ENCODE measurements around the gene NKX2-4.

The NKX2-4 gene

DNA sequence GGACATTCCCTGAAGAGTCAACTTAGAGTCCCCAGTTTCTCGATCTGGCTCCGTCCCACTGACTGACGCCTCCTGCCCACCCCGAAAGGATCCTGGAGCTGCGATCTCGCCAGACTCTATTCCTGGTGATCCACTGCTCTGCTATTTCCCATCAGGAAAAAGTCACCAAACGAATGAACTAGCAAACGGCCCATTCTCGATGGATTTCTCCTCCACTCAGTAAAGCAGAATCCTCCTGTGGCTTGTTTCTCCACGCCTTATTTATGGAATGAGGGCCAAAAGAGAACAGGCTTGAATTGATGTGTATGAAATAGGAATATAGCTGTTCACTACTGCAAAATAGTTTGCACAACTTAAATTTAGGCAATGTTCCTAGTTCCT lies 5.4 kb downstream of the NKX2-4 start:
- H3K27me3 ChIP-seq (ENCODE audit: control insufficient read depth, insufficient read depth, low read length), result peaks cover 85% of the 10 kb centered on the region
- peak overlapping the region; percentile 15 for H3K4me3 ChIP-seq (ENCODE audit: low read length)
- no peak overlapping the region for H3K9ac ChIP-seq (ENCODE audit: low read length)
- no peak overlapping the region for H3K27ac ChIP-seq (ENCODE audit: low read length)
- peaks cover 5% of the 10 kb centered on the region for H3K4me1 ChIP-seq (ENCODE audit: control insufficient read depth, low read depth, low read length)
- H3K36me3 ChIP-seq (ENCODE audit: control insufficient read depth, low read depth, low read length), result peaks cover 21% of the 10 kb centered on the region
- no peaks in the 10 kb centered on the region for H3K9me3 ChIP-seq (ENCODE audit: control insufficient read depth, low read depth, low read length)

DNA sequence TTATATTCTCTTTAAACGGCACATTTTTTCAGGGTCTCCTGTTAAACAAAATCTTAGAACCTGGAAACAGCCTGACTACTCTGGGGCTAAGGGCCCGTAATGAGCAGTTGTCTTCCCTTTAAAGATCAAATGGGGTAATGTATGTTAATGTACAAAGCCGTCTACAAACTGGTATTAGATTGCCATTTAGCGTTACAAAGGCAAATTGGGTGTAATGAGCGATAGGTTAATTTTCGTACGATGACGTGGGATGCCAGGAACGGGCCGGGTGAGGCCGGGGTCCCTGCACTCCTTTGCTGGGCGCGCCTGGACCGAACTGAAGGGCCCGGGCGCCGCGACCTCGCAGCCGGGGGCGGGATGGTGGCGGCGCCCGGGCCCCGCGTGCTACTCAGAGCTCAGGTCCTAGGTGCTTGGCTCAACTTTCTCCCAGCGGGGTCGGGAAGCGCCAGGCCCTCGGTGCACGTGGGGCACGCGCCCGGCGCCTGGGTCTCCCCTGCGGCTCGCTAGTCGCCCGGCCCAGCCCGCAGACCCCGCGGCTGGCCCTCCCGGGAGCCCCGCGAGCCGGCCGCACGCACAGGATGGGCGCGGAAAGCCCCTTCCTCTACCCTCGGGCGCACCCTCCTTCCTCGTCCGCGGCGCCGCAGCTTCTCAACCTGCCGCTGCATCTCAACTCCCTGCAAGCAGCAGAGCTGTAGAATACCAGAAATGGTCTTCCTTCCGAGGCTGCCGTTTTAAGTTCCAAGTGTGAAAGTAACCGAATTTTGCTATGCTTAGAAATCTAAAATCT lies 5.9 kb downstream of the NKX2-4 start:
- no peak overlapping the region for H3K9ac ChIP-seq (ENCODE audit: low read length)
- no peak overlapping the region for H3K27ac ChIP-seq (ENCODE audit: low read length)
- H3K36me3 ChIP-seq (ENCODE audit: control insufficient read depth, low read depth, low read length), result peaks cover 27% of the 10 kb centered on the region
- H3K4me3 ChIP-seq (ENCODE audit: low read length), result peak overlapping the region; percentile 15
- H3K27me3 ChIP-seq (ENCODE audit: control insufficient read depth, insufficient read depth, low read length), result peaks cover 79% of the 10 kb centered on the region
- H3K9me3 ChIP-seq (ENCODE audit: control insufficient read depth, low read depth, low read length), result no peaks in the 10 kb centered on the region
- H3K4me1 ChIP-seq (ENCODE audit: control insufficient read depth, low read depth, low read length), result peaks cover 5% of the 10 kb centered on the region

DNA sequence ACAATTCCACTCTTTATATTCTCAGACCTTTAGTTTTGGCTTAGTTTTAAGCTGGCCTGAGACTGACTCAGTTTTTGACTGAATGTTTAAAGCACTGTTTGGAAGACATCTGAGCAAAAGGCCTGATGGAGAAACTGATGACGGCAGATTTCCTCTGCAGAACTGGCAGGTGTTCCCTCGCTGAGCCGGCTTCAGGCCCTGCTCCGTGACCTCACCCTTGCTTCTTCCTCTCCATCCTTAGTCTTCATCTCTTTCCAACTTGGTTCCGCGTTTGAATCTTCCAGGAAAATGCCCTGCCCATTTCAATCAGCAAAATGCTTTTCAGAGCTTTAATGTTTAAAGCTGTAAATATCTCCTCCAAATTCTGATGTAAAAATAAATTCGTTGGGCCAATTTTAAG lies 6.6 kb downstream of the NKX2-4 start:
- no peak overlapping the region for H3K9ac ChIP-seq (ENCODE audit: low read length)
- no peak overlapping the region for H3K27ac ChIP-seq (ENCODE audit: low read length)
- H3K4me3 ChIP-seq (ENCODE audit: low read length), result peak overlapping the region; percentile 15

DNA sequence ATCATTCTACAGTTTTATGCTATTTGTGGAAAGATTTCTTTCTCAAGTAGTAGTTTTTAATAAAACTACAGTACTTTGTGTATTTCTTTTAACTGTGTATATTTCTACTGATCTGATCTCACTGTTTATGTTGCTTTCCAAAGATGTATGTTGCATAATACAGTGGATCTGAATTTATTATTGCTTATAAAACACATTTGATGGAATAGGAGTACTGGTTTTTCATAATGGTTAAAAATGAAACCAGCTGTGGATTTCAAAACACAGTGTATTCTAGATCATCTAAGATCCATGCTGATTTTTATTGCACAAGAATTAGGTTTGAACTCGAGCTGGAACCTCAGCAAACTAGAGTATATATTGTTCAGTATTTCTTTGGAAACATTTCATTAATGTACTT lies 8.0 kb downstream of the NKX2-4 start:
- no peak overlapping the region for H3K9ac ChIP-seq (ENCODE audit: low read length)
- H3K27me3 ChIP-seq (ENCODE audit: control insufficient read depth, insufficient read depth, low read length), result peaks cover 59% of the 10 kb centered on the region
- H3K9me3 ChIP-seq (ENCODE audit: control insufficient read depth, low read depth, low read length), result no peaks in the 10 kb centered on the region

More for the DNA sequence above, 6.6 kb downstream of the NKX2-4 start:
- H3K4me1 ChIP-seq (ENCODE audit: control insufficient read depth, low read depth, low read length), result peaks cover 5% of the 10 kb centered on the region
- no peaks in the 10 kb centered on the region for H3K9me3 ChIP-seq (ENCODE audit: control insufficient read depth, low read depth, low read length)
- H3K36me3 ChIP-seq (ENCODE audit: control insufficient read depth, low read depth, low read length), result peaks cover 33% of the 10 kb centered on the region
- peaks cover 73% of the 10 kb centered on the region for H3K27me3 ChIP-seq (ENCODE audit: control insufficient read depth, insufficient read depth, low read length)

DNA sequence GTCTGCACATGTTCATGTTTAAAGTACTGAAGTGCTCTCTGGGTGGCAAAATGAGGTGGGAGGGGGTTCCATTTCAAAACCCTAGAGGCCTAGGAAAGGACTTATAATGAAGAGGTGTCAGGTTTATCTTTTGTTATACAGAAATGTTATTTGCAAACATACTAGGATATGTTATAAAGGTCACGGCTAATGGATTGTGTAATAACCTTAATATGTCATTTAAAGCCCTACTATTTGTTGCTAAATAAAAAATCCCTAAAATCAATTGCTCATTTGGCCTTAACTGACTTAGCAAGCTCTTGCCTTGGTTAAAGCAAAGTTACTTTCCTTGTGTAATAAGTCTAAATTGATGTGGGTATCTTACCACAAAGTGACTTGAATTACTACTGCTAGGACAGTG lies 8.8 kb downstream of the NKX2-4 start:
- no peak overlapping the region for H3K27ac ChIP-seq (ENCODE audit: low read length)
- H3K27me3 ChIP-seq (ENCODE audit: control insufficient read depth, insufficient read depth, low read length), result peaks cover 51% of the 10 kb centered on the region
- H3K4me3 ChIP-seq (ENCODE audit: low read length), result no peak overlapping the region
- H3K9me3 ChIP-seq (ENCODE audit: control insufficient read depth, low read depth, low read length), result no peaks in the 10 kb centered on the region
- H3K4me1 ChIP-seq (ENCODE audit: control insufficient read depth, low read depth, low read length), result peaks cover 5% of the 10 kb centered on the region
- peaks cover 48% of the 10 kb centered on the region for H3K36me3 ChIP-seq (ENCODE audit: control insufficient read depth, low read depth, low read length)
- H3K9ac ChIP-seq (ENCODE audit: low read length), result no peak overlapping the region

More for the DNA sequence above, 8.0 kb downstream of the NKX2-4 start:
- Histone ChIP-seq H3K4me3 (ENCODE audit: low read length) (no peak overlapping the region), H3K27ac (ENCODE audit: low read length) (no peak overlapping the region), H3K4me1 (ENCODE audit: control insufficient read depth, low read depth, low read length) (peaks cover 5% of the 10 kb centered on the region), H3K36me3 (ENCODE audit: control insufficient read depth, low read depth, low read length) (peaks cover 42% of the 10 kb centered on the region)

DNA sequence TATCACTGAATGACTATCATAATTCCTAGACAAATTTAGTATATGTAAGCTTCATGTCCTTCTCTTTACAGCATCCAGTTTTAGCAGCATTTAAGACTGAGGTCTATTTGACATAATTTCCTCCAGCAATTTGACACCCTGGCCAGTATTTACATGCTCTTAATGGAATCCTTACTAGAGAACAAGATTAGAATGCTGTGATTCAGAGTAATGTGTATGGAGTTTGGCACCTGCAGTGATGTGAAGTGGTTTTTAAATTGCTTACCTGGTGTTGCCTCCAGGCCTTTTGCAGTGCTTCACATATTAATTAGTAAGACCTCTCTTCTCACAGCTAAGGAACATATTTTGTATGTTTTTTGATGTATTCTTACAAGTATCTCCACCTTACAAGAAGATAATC lies 9.8 kb downstream of the NKX2-4 start:
- Histone ChIP-seq H3K4me3 (ENCODE audit: low read length) (no peak overlapping the region), H3K9ac (ENCODE audit: low read length) (no peak overlapping the region), H3K9me3 (ENCODE audit: control insufficient read depth, low read depth, low read length) (no peaks in the 10 kb centered on the region), H3K36me3 (ENCODE audit: control insufficient read depth, low read depth, low read length) (peaks cover 58% of the 10 kb centered on the region), H3K27me3 (ENCODE audit: control insufficient read depth, insufficient read depth, low read length) (peaks cover 40% of the 10 kb centered on the region), H3K4me1 (ENCODE audit: control insufficient read depth, low read depth, low read length) (peaks cover 5% of the 10 kb centered on the region), H3K27ac (ENCODE audit: low read length) (no peak overlapping the region)

DNA sequence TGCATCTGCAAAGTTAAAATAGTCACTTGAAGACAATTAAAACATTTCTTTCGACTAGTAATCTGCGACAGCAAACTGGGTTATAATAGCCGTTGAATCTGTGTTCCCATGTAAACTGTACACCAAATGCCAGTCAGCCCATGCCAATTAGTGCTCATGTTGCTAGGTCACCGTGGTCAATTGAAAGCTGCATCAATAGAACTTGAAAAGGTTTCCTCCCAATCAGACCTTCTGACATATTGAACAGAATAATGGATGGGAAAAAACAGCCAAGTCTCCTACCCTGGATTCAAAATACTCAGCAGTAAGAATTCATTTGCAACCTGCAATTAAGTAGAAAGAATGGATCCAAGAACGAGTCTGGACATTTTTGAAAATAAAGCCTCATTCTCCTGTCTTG lies 11.2 kb downstream of the NKX2-4 start:
- no peaks in the 10 kb centered on the region for H3K4me1 ChIP-seq (ENCODE audit: control insufficient read depth, low read depth, low read length)
- no peak overlapping the region for H3K4me3 ChIP-seq (ENCODE audit: low read length)
- H3K27ac ChIP-seq (ENCODE audit: low read length), result no peak overlapping the region
- H3K9ac ChIP-seq (ENCODE audit: low read length), result no peak overlapping the region
- H3K36me3 ChIP-seq (ENCODE audit: control insufficient read depth, low read depth, low read length), result peaks cover 71% of the 10 kb centered on the region
- peaks cover 26% of the 10 kb centered on the region for H3K27me3 ChIP-seq (ENCODE audit: control insufficient read depth, insufficient read depth, low read length)
- H3K9me3 ChIP-seq (ENCODE audit: control insufficient read depth, low read depth, low read length), result no peaks in the 10 kb centered on the region

DNA sequence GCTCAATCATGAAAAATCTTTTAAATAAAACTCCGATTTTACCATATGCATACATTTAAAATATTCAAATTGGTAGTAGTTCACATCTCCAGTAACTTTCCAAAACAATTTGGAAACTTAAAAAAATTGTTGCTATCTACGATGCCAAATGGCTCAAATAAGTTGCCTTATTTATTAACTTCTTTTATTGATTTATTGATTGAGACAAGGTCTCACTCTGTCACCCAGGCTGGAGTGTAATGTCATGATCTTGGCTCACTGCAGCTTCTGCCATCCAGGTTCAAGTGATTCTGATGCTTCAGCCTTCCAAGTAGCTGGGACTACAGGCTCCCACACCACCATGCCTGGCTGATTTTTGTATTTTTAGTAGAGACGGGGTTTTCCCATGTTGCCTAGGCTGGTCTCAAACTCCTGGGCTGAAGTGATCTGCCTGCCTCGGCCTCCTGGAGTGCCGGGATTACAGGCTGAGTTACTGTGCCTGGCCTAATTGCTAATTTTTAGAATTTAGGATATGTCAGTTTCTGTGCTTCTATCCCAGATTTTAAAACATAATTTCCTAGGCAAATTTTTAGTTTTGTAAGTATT lies 12.9 kb downstream of the NKX2-4 start:
- peaks cover 10% of the 10 kb centered on the region for H3K27me3 ChIP-seq (ENCODE audit: control insufficient read depth, insufficient read depth, low read length)
- peaks cover 79% of the 10 kb centered on the region for H3K36me3 ChIP-seq (ENCODE audit: control insufficient read depth, low read depth, low read length)
- no peak overlapping the region for H3K27ac ChIP-seq (ENCODE audit: low read length)
- H3K4me1 ChIP-seq (ENCODE audit: control insufficient read depth, low read depth, low read length), result no peaks in the 10 kb centered on the region
- no peak overlapping the region for H3K4me3 ChIP-seq (ENCODE audit: low read length)
- H3K9ac ChIP-seq (ENCODE audit: low read length), result no peak overlapping the region
- H3K9me3 ChIP-seq (ENCODE audit: control insufficient read depth, low read depth, low read length), result no peaks in the 10 kb centered on the region

DNA sequence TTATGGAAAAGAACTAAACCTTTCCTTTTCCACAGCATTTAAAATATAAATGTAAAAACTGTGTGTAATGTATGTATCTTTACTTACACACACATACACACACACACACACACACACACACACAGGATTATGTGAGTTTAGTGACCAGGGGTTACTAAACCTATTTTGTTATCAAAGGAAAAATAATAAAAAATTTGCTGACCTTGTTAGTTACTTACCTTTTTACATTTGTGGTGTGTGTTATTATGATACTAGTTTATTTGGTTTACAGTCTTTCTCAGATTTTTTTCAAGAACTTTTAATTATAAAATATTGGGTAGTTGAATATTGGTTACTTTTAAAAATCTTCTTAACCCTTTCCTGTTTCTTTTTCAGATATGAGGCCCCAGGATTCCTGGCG lies 15.7 kb downstream of the NKX2-4 start:
- no peaks in the 10 kb centered on the region for H3K27me3 ChIP-seq (ENCODE audit: control insufficient read depth, insufficient read depth, low read length)
- peaks cover 63% of the 10 kb centered on the region for H3K36me3 ChIP-seq (ENCODE audit: control insufficient read depth, low read depth, low read length)
- H3K27ac ChIP-seq (ENCODE audit: low read length), result no peak overlapping the region
- H3K4me1 ChIP-seq (ENCODE audit: control insufficient read depth, low read depth, low read length), result no peaks in the 10 kb centered on the region
- no peak overlapping the region for H3K9ac ChIP-seq (ENCODE audit: low read length)
- H3K9me3 ChIP-seq (ENCODE audit: control insufficient read depth, low read depth, low read length), result no peaks in the 10 kb centered on the region
- no peak overlapping the region for H3K4me3 ChIP-seq (ENCODE audit: low read length)

DNA sequence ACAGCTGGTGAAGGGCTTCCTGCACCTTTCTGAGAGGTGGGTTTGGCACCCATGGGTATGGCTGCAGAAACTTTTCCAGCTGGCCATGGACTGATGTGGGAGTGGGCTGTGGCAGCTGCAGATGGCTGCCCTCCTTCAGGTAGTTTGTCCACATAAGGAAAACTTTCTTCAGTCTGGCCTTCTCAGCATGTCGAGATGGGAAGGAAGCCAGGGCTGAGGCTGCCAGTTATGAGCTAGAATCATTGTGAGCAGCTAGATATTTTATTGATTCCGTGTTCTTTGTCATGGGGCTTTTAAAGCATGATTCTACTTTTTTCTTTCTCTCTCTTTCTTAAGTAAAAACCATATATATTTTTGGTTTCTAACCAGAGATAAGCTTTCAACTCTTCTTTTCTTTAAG lies 16.6 kb downstream of the NKX2-4 start:
- Histone ChIP-seq H3K36me3 (ENCODE audit: control insufficient read depth, low read depth, low read length) (peaks cover 54% of the 10 kb centered on the region), H3K4me3 (ENCODE audit: low read length) (no peak overlapping the region), H3K27me3 (ENCODE audit: control insufficient read depth, insufficient read depth, low read length) (no peaks in the 10 kb centered on the region), H3K9ac (ENCODE audit: low read length) (no peak overlapping the region), H3K9me3 (ENCODE audit: control insufficient read depth, low read depth, low read length) (no peaks in the 10 kb centered on the region), H3K27ac (ENCODE audit: low read length) (no peak overlapping the region), H3K4me1 (ENCODE audit: control insufficient read depth, low read depth, low read length) (no peaks in the 10 kb centered on the region)

DNA sequence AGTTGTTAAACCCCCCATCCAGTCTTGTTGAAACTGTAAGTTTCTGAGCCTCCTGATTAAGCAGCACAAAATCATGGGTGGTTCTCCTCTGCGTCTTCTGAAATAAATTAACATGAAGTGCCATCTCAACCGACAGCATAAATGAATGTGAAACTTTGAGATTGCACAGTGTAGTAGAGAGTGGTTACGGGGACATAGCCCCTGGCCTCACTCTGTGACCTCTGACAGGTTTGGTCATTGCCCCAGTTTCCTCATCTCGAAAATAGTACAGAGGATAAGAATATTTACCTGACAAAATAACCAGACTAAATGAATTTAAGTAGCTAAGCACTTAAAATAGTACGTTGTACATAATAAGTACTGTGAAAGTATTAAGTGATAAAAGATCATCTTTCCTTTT lies 19.1 kb downstream of the NKX2-4 start:
- H3K27ac ChIP-seq (ENCODE audit: low read length), result no peak overlapping the region
- no peaks in the 10 kb centered on the region for H3K9me3 ChIP-seq (ENCODE audit: control insufficient read depth, low read depth, low read length)
- no peaks in the 10 kb centered on the region for H3K27me3 ChIP-seq (ENCODE audit: control insufficient read depth, insufficient read depth, low read length)
- no peak overlapping the region for H3K4me3 ChIP-seq (ENCODE audit: low read length)
- peaks cover 37% of the 10 kb centered on the region for H3K36me3 ChIP-seq (ENCODE audit: control insufficient read depth, low read depth, low read length)
- no peaks in the 10 kb centered on the region for H3K4me1 ChIP-seq (ENCODE audit: control insufficient read depth, low read depth, low read length)
- no peak overlapping the region for H3K9ac ChIP-seq (ENCODE audit: low read length)

DNA sequence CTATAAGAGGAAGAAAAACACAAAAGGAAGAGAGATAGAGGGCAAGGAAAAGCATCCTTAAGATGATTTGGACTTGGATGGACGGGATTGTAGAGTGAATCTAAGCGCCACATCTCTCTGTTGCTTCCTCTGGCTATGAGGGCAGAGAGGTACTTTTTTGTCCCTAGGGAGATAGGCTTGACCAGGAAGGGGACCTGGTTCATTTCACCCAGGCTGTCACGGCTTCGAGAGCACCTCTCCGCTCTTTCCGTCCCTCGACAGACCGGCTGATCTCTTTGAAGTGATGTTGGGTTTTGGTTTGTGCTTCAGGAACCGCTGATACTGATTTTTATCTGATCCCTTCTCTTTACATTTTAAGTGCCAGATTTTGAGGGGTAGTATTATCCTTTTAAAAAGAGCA lies 19.6 kb downstream of the NKX2-4 start:
- Histone ChIP-seq H3K27ac (ENCODE audit: low read length) (no peak overlapping the region), H3K9me3 (ENCODE audit: control insufficient read depth, low read depth, low read length) (no peaks in the 10 kb centered on the region), H3K27me3 (ENCODE audit: control insufficient read depth, insufficient read depth, low read length) (no peaks in the 10 kb centered on the region), H3K36me3 (ENCODE audit: control insufficient read depth, low read depth, low read length) (peaks cover 31% of the 10 kb centered on the region), H3K4me3 (ENCODE audit: low read length) (no peak overlapping the region), H3K9ac (ENCODE audit: low read length) (no peak overlapping the region), H3K4me1 (ENCODE audit: control insufficient read depth, low read depth, low read length) (no peaks in the 10 kb centered on the region)
